ENCODE results near the gene RTKN.

Gene RTKN

GRCh38 chr2:74414441-74414840 is 27.3 kb downstream of the RTKN start:
- DNase-seq (ENCODE audit: low read depth): no peak
- no peak for TF ChIP-seq CTCF (conservative IDR thresholded peaks at IDR 0.05; ENCODE audit: low read depth, low read length)
- peak overlapping the region; percentile 62 for H3K4me3 ChIP-seq (ENCODE audit: low read depth, low read length)

GRCh38 chr2:74413001-74413698 is 28.6 kb downstream of the RTKN start:
- no peak for TF ChIP-seq CTCF (conservative IDR thresholded peaks at IDR 0.05; ENCODE audit: low read depth, low read length)
- H3K4me3 ChIP-seq (ENCODE audit: low read depth, low read length): no peak overlapping the region
- no peak for DNase-seq (ENCODE audit: low read depth)

- no peak for TF ChIP-seq CTCF (conservative IDR thresholded peaks at IDR 0.05; ENCODE audit: low read depth, low read length)
- H3K4me3 ChIP-seq (ENCODE audit: low read depth, low read length): no peak overlapping the region
- DNase-seq (ENCODE audit: low read depth): no peak
Observed at GRCh38 chr2:74407682-74408081, 34.1 kb downstream of the RTKN start.

GRCh38 chr2:74406035-74406434 is 35.7 kb downstream of the RTKN start:
- no peak overlapping the region for H3K4me3 ChIP-seq (ENCODE audit: low read depth, low read length)
- DNase-seq (ENCODE audit: low read depth): no peak
- TF ChIP-seq CTCF (conservative IDR thresholded peaks at IDR 0.05; ENCODE audit: low read depth, low read length): no peak

GRCh38 chr2:74401891-74402290 is 39.8 kb downstream of the RTKN start:
- no peak for TF ChIP-seq CTCF (conservative IDR thresholded peaks at IDR 0.05; ENCODE audit: low read depth, low read length)
- no peak for DNase-seq (ENCODE audit: low read depth)
- no peak overlapping the region for H3K4me3 ChIP-seq (ENCODE audit: low read depth, low read length)

- peak; percentile 66 for DNase-seq (ENCODE audit: low read depth)
- no peak overlapping the region for H3K4me3 ChIP-seq (ENCODE audit: low read depth, low read length)
- peak; percentile 72 for TF ChIP-seq CTCF (conservative IDR thresholded peaks at IDR 0.05; ENCODE audit: low read depth, low read length)
Observed at GRCh38 chr2:74399785-74400184, 42.0 kb downstream of the RTKN start.

- no peak for DNase-seq (ENCODE audit: low read depth)
- no peak overlapping the region for H3K4me3 ChIP-seq (ENCODE audit: low read depth, low read length)
- no peak for TF ChIP-seq CTCF (conservative IDR thresholded peaks at IDR 0.05; ENCODE audit: low read depth, low read length)
Observed at GRCh38 chr2:74396149-74396548, 45.6 kb downstream of the RTKN start.

Data from choroid plexus epithelial cell (primary cell).